DOHH2 (cell line): ENCODE measurements around the gene P2RX3.
A peak's percentile ranks its signal among the peaks of the same experiment; 100 is the strongest.

Experiments
- H3F3A ChIP-seq: fragments of 200-600 bp; sonication (generic), shearing (Covaris generic); 2 replicates; pipeline ENCODE4 v1.6.0; 2016; ENCODE audit warnings: antibody characterized with exemption, mild to moderate bottlenecking; ENCODE audit not compliant: control insufficient read depth, insufficient read depth
- H3K27ac ChIP-seq: fragments of 200-600 bp; sonication (generic); 2 replicates; pipeline ENCODE4 v1.5.1; 2014; ENCODE audit warnings: low read depth, mild to moderate bottlenecking, low read length, moderate library complexity
- H3K27me3 ChIP-seq: fragments of 200-600 bp; sonication (generic); 2 replicates; pipeline ENCODE4 v1.6.1; 2014; ENCODE audit warnings: mild to moderate bottlenecking, low read length, mixed read lengths; ENCODE audit not compliant: control insufficient read depth
- H3K36me3 ChIP-seq: fragments of 200-600 bp; sonication (generic); 2 replicates; pipeline ENCODE4 v1.6.1; 2014; ENCODE audit warnings: mild to moderate bottlenecking, low read length, moderate library complexity, mixed read lengths; ENCODE audit not compliant: control insufficient read depth
- H3K4me1 ChIP-seq: fragments of 200-600 bp; sonication (generic); 2 replicates; pipeline ENCODE4 v1.6.1; 2014; ENCODE audit warnings: mild to moderate bottlenecking, low read length, mixed read lengths; ENCODE audit not compliant: control insufficient read depth
- H3K4me2 ChIP-seq: fragments of 200-600 bp; sonication (generic); 2 replicates; pipeline ENCODE4 v1.6.0; 2014; ENCODE audit warnings: mild to moderate bottlenecking, low read length, moderate library complexity
- H3K4me3 ChIP-seq: fragments of 200-600 bp; sonication (generic); 2 replicates; pipeline ENCODE4 v1.5.1; 2014; ENCODE audit warnings: mild to moderate bottlenecking, low read length, mixed read lengths
- H3K79me2 ChIP-seq: fragments of 200-600 bp; sonication (generic); 2 replicates; pipeline ENCODE4 v1.6.1; 2014; ENCODE audit warnings: mild to moderate bottlenecking, low read length, mixed read lengths; ENCODE audit not compliant: control insufficient read depth
- H3K9me2 ChIP-seq: fragments of 200-600 bp; sonication (generic); replicated peaks from 2 replicates; pipeline ENCODE4 v1.6.1; 2014; ENCODE audit warnings: mild to moderate bottlenecking, low read length, mixed read lengths; ENCODE audit not compliant: control insufficient read depth
- H3K9me3 ChIP-seq: fragments of 200-600 bp; sonication (generic); 2 replicates; pipeline ENCODE4 v1.6.1; 2014; ENCODE audit warnings: antibody characterized with exemption, low read length, mixed read lengths; ENCODE audit not compliant: control insufficient read depth, insufficient read depth
- H4K20me1 ChIP-seq: fragments of 200-600 bp; sonication (generic); 2 replicates; pipeline ENCODE4 v1.6.0; 2014; ENCODE audit warnings: low read depth, mild to moderate bottlenecking, antibody characterized with exemption, low read length, moderate library complexity; ENCODE audit not compliant: control insufficient read depth, insufficient read depth
- EZH2phosphoT487 ChIP-seq: fragments of 200-600 bp; sonication (generic); IDR thresholded peaks from 2 replicates; pipeline ENCODE4 v1.6.1; 2017; ENCODE audit warnings: borderline replicate concordance, mild to moderate bottlenecking, antibody characterized with exemption, low read length, moderate library complexity, mixed read lengths
- TF ChIP-seq, protein P1 (sequence below): fragments of 200-600 bp; sonication (generic); IDR thresholded peaks from one replicate; pipeline ENCODE4 v1.5.1; 2014; ENCODE audit warnings: antibody characterized with exemption, mild to moderate bottlenecking, low read depth, low read length; ENCODE audit not compliant: poor library complexity, severe bottlenecking

Gene P2RX3

DNA sequence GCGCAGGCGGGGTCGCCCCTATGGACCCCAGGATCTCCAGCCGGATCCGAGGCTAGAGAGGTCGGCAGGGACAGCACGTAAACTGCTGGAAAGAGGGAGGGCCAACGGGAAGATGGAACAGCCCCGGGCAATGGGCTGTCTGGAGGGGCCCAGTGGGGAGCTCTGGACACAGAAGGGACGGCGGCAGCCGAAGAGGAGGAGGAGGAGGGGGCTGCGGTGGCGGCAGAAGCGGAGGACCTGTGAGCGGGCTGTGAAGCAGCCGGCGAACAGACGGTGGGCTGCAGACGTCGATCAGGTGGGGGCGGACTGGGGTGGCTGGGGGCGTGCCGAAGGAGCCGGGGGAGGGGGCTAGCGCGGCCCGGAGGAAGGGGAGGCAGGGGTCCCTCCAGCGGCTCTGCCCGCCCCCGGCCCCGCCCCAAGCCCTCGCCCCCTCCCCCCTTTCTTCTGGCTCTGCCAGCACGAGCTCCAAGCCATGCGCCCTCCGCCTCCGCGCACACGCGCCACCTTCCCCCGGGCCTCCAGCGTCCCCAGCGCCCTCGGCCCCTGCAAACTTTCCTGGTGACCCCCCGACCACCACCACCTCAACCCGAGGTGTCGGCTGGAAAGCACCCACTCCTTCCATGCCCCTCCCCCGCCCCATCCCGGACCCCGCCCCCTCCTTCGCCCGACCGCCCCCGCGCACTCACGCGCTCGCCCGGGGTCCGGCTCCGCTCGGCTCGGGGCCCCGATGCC, 13.8 kb upstream of the P2RX3 start:
- no peaks in the 10 kb centered on the region for H3K27me3 ChIP-seq
- no peaks in the 10 kb centered on the region for H3K9me2 ChIP-seq
- no peaks in the 10 kb centered on the region for H3K9me3 ChIP-seq
- H3K4me2 ChIP-seq = peak overlapping the region; percentile 91
- no peaks in the 10 kb centered on the region for H4K20me1 ChIP-seq
- TF ChIP-seq, protein P1, sequence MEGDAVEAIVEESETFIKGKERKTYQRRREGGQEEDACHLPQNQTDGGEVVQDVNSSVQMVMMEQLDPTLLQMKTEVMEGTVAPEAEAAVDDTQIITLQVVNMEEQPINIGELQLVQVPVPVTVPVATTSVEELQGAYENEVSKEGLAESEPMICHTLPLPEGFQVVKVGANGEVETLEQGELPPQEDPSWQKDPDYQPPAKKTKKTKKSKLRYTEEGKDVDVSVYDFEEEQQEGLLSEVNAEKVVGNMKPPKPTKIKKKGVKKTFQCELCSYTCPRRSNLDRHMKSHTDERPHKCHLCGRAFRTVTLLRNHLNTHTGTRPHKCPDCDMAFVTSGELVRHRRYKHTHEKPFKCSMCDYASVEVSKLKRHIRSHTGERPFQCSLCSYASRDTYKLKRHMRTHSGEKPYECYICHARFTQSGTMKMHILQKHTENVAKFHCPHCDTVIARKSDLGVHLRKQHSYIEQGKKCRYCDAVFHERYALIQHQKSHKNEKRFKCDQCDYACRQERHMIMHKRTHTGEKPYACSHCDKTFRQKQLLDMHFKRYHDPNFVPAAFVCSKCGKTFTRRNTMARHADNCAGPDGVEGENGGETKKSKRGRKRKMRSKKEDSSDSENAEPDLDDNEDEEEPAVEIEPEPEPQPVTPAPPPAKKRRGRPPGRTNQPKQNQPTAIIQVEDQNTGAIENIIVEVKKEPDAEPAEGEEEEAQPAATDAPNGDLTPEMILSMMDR = no peak
- no peak for TF ChIP-seq EZH2phosphoT487
- peaks cover 41% of the 10 kb centered on the region for H3K4me1 ChIP-seq
- no peak overlapping the region for H3K27ac ChIP-seq
- peaks cover 19% of the 10 kb centered on the region for H3F3A ChIP-seq
- no peaks in the 10 kb centered on the region for H3K79me2 ChIP-seq
- peak overlapping the region; percentile 87 for H3K4me3 ChIP-seq
- peaks cover 42% of the 10 kb centered on the region for H3K36me3 ChIP-seq

DNA sequence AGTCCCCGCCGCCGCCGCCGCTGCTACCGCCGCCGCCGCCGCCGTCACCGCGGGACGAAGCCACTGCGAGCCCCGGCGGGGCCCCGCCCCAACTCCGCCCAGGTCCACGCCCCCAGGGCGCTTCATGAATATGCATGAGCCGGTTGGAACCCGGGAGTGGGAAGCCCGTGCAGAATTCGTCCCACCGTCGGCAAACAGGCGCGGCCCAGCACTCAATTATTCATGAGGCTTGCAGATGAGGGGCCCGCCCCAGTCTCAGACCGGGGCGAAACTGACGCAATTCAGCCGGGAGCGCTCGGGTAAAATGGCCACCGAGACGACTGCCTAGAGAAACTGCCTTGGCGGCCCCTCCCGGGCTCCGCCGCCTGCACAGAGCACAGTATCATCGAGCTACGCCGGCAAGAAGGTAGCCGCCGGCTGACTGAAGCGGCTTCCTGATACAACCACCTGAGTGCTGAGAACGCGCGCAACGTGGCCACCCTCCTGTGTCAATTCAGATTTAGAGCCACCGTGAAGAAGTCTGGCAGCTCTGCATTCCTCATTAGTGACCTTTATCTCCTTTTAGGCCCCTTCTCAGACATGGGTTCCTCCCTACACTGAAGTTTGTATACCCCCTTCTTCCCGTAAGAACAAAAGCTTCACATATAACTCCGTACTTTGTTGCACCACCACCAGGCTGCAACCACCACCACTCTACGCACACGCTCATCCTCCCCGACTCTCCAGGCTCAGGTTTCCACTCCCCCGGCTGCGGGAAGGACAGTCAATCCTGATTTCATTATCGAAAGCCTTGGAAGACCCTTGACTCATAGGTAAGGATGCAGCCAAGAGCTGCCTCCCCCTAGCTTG, 13.0 kb upstream of the P2RX3 start, which contains the start of gene TNKS1BP1:
TSS of gene TNKS1BP1 (minus strand) at position 67 of the 849 bp plus-strand sequence. CDS start 3,067 bp downstream, outside the sequence.
- Histone ChIP-seq H3K36me3 (peaks cover 49% of the 10 kb centered on the region), H3F3A (peaks cover 19% of the 10 kb centered on the region)

DNA sequence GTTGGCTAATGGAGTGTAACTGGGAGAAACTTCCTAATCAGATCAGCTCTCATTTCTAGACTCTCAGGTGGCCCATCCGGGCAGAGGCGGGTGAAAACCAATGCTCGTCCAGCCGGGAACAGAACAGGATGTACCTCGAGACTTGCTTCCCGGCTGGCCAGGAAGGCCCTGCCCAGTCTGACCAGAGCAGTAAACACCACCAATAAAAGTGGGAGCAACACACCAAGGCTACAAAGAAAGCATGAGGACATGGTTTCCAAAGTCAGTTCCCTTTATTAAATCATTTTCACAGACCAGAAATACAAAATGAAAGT, 12.5 kb upstream of the P2RX3 start:
- H3K4me2 ChIP-seq = peak overlapping the region; percentile 91
- peaks cover 41% of the 10 kb centered on the region for H3K4me1 ChIP-seq
- no peaks in the 10 kb centered on the region for H3K9me2 ChIP-seq
- peak overlapping the region; percentile 87 for H3K4me3 ChIP-seq
- H3K27me3 ChIP-seq = no peaks in the 10 kb centered on the region
- no peaks in the 10 kb centered on the region for H3K9me3 ChIP-seq
- no peaks in the 10 kb centered on the region for H3K79me2 ChIP-seq
- peaks cover 55% of the 10 kb centered on the region for H3K36me3 ChIP-seq
- H3F3A ChIP-seq = peaks cover 19% of the 10 kb centered on the region
- peak overlapping the region; percentile 80 for H3K27ac ChIP-seq
- H4K20me1 ChIP-seq = no peaks in the 10 kb centered on the region
- TF ChIP-seq, protein P1 = no peak
- no peak for TF ChIP-seq EZH2phosphoT487

More for the DNA sequence above, 13.0 kb upstream of the P2RX3 start, which contains the start of gene TNKS1BP1:
- H3K4me3 ChIP-seq = peak within 1 kb of the TSS; percentile 87
- H3K4me1 ChIP-seq = peaks cover 41% of the 10 kb centered on the region
- H3K9me3 ChIP-seq = no peaks in the 10 kb centered on the region
- no peaks in the 10 kb centered on the region for H3K27me3 ChIP-seq
- no peak for TF ChIP-seq EZH2phosphoT487
- TF ChIP-seq, protein P1 = peak; percentile 13
- H3K79me2 ChIP-seq = no peaks in the 10 kb centered on the region
- H4K20me1 ChIP-seq = no peaks in the 10 kb centered on the region
- peak within 1 kb of the TSS; percentile 91 for H3K4me2 ChIP-seq
- H3K9me2 ChIP-seq = no peaks in the 10 kb centered on the region
- H3K27ac ChIP-seq = peak within 1 kb of the TSS; percentile 80
